GM23338 (cell line): ENCODE data around the gene BAX. TPM values are rescaled to one million over a fixed set of nuclear protein-coding genes. Genes with fewer than 3 reads are reported as not detected.

ENCODE experiments used
- ATAC-seq: fragments of 200-7000 bp; cut with Tn5 transposase; 3 replicates; pipeline ENCODE4 v1.9.1; 2020
- DNase-seq: peaks from one replicate; pipeline ENCODE4 v3.0.0-alpha.2; 2015; ENCODE audit warnings: low spot score
- H2AFZ ChIP-seq: fragments of 200-600 bp; sonication (generic); 2 replicates; pipeline ENCODE4 v1.8.0; 2016; ENCODE audit warnings: antibody characterized with exemption, mild to moderate bottlenecking, moderate library complexity
- H3F3A ChIP-seq: fragments of 200-600 bp; sonication (generic); replicated peaks from 2 replicates; pipeline ENCODE4 v1.8.0; 2017; ENCODE audit warnings: antibody characterized with exemption, mixed run types, low read depth
- H3K27ac ChIP-seq: fragments of 200-600 bp; sonication (generic); 2 replicates; pipeline ENCODE4 v1.6.1; 2016; ENCODE audit warnings: low read depth
- H3K27me3 ChIP-seq: fragments of 200-600 bp; sonication (generic); 2 replicates; pipeline ENCODE4 v1.8.0; 2016; ENCODE audit warnings: mild to moderate bottlenecking, mixed run types, moderate library complexity; ENCODE audit not compliant: insufficient read depth
- H3K36me3 ChIP-seq: fragments of 200-600 bp; sonication (generic); 2 replicates; pipeline ENCODE4 v1.8.0; 2016; ENCODE audit warnings: mild to moderate bottlenecking; ENCODE audit not compliant: insufficient read depth
- H3K4me1 ChIP-seq: fragments of 200-600 bp; sonication (generic); 2 replicates; pipeline ENCODE4 v1.8.0; 2016; ENCODE audit warnings: mild to moderate bottlenecking, moderate library complexity; ENCODE audit not compliant: insufficient read depth
- H3K4me2 ChIP-seq: fragments of 200-600 bp; sonication (generic); 2 replicates; pipeline ENCODE4 v1.7.1; 2017; ENCODE audit warnings: mixed run types
- H3K4me3 ChIP-seq: fragments of 200-600 bp; sonication (generic); 2 replicates; pipeline ENCODE4 v1.6.1; 2016; ENCODE audit warnings: mixed run types
- H3K79me2 ChIP-seq: fragments of 200-600 bp; sonication (generic); replicated peaks from 2 replicates; pipeline ENCODE4 v1.8.0; 2017; ENCODE audit warnings: mild to moderate bottlenecking; ENCODE audit not compliant: insufficient read depth
- H3K9me2 ChIP-seq: fragments of 200-600 bp; sonication (generic); 2 replicates; pipeline ENCODE4 v1.8.0; 2017; ENCODE audit not compliant: insufficient read depth
- H4K20me1 ChIP-seq: fragments of 200-600 bp; sonication (generic); replicated peaks from 2 replicates; pipeline ENCODE4 v1.8.0; 2017; ENCODE audit warnings: mild to moderate bottlenecking; ENCODE audit not compliant: insufficient read depth
- H3K27ac Mint-ChIP-seq: 2 replicates; pipeline ENCODE4 v1.8.0; 2020; ENCODE audit warnings: inconsistent platforms, mild to moderate bottlenecking, moderate library complexity, mixed read lengths
- H3K27me3 Mint-ChIP-seq: 3 replicates; pipeline ENCODE4 v1.8.0; 2022; ENCODE audit warnings: low read depth, mild to moderate bottlenecking, moderate library complexity, mixed read lengths, inconsistent platforms; ENCODE audit not compliant: insufficient read depth, poor library complexity
- H3K36me3 Mint-ChIP-seq: 3 replicates; pipeline ENCODE4 v1.8.0; 2021; ENCODE audit warnings: low read depth, mild to moderate bottlenecking, inconsistent platforms, moderate library complexity, mixed read lengths
- H3K4me1 Mint-ChIP-seq: 3 replicates; pipeline ENCODE4 v1.8.0; 2020; ENCODE audit warnings: mild to moderate bottlenecking, inconsistent platforms, mixed read lengths
- H3K4me3 Mint-ChIP-seq: 3 replicates; pipeline ENCODE4 v1.8.0; 2021; ENCODE audit warnings: moderate library complexity, mild to moderate bottlenecking, inconsistent platforms, mixed read lengths
- H3K9me3 Mint-ChIP-seq: 3 replicates; pipeline ENCODE4 v1.8.0; 2020; ENCODE audit warnings: moderate library complexity, mild to moderate bottlenecking, inconsistent platforms, mixed read lengths
- CREB1 ChIP-seq: fragments of 250-450 bp; sonication (Bioruptor Pico); IDR thresholded peaks from 2 replicates; pipeline ENCODE4 v1.5.0; 2020; ENCODE audit warnings: low read depth, mild to moderate bottlenecking, moderate library complexity
- POLR2AphosphoS5 ChIP-seq: IDR thresholded peaks from 2 replicates; pipeline ENCODE4 v1.6.1; 2016; ENCODE audit warnings: antibody characterized with exemption, low read depth
- polyA plus RNA-seq: library from polyadenylated mRNA; unstranded; fragments of >200 nt; fragmentation: Nextera tagmentation; extraction: Ambion mirVana; gene quantifications from 2 replicates; pipeline ENCODE4 v1.2.1, GENCODE V29; 2016
- total RNA-seq: library from RNA; depleted of rRNA; stranded (reverse); fragments of >200 nt; shearing (Covaris generic); gene quantifications from 2 replicates; pipeline ENCODE4 v1.2.3, GENCODE V29; 2014
- TF ChIP-seq, protein P1 (sequence below): IDR thresholded peaks from one replicate; pipeline ENCODE4 v1.6.1; 2018; ENCODE audit warnings: antibody characterized with exemption; ENCODE audit not compliant: unreplicated experiment
- TF ChIP-seq, protein P2 (sequence below), 2 experiments: fragments of 200-600 bp in 1 of 2; sonication (generic) in 1 of 2; conservative IDR thresholded peaks; 2 replicates each; pipeline versions ENCODE4 v1.5.1 to v1.6.1; 2016 to 2017; ENCODE audit warnings: antibody characterized with exemption in 2 of 2, low read depth in 2 of 2, mild to moderate bottlenecking in 2 of 2, moderate library complexity in 1 of 2

BAX gene
- total and polyA plus RNA-seq, 2 experiments from 2014 or later, result 179 to 261 TPM

DNA sequence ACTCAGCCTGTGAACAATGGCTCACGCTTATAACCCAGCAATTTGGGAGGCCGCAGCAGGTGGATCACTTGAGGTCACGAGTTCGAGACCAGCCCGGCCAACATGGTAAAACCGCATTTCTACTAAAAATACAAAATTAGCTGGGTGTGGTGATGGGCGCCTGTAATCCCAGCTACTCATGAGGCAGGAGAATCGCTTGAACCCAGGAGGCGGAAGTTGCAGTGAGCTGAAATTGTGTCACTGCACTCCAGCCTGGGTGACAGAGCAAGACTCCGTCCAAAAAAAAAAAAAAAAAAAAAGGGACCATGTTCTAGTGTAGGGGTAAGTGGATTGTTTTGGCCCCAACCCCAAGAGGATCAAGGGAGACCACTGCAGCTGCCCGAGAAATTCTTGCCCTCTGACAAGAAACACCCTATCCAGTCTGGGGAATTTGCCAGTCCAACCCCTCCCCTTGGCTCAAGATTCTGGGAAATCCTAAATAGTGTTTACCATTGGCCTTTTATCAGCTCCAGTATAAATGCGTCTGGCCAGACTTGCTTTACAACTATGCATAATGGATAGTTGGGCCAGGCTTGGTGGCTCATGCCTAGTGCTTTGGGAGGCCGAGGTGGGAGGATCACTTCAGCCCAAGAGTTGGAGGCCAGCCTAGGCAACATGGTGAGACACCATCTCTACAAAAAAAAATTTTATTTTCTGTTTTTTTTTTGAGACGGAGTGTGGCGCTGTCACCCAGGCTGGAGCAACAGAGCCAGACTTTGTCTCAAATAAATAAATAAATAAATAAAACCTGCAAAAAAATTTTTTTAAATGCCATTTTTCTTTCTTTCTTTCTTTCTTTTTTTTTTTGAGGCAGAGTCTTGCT, 26.3 kb upstream of the BAX start (continued):
- TF ChIP-seq, protein P1, sequence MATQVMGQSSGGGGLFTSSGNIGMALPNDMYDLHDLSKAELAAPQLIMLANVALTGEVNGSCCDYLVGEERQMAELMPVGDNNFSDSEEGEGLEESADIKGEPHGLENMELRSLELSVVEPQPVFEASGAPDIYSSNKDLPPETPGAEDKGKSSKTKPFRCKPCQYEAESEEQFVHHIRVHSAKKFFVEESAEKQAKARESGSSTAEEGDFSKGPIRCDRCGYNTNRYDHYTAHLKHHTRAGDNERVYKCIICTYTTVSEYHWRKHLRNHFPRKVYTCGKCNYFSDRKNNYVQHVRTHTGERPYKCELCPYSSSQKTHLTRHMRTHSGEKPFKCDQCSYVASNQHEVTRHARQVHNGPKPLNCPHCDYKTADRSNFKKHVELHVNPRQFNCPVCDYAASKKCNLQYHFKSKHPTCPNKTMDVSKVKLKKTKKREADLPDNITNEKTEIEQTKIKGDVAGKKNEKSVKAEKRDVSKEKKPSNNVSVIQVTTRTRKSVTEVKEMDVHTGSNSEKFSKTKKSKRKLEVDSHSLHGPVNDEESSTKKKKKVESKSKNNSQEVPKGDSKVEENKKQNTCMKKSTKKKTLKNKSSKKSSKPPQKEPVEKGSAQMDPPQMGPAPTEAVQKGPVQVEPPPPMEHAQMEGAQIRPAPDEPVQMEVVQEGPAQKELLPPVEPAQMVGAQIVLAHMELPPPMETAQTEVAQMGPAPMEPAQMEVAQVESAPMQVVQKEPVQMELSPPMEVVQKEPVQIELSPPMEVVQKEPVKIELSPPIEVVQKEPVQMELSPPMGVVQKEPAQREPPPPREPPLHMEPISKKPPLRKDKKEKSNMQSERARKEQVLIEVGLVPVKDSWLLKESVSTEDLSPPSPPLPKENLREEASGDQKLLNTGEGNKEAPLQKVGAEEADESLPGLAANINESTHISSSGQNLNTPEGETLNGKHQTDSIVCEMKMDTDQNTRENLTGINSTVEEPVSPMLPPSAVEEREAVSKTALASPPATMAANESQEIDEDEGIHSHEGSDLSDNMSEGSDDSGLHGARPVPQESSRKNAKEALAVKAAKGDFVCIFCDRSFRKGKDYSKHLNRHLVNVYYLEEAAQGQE, result no peak
- TF ChIP-seq, protein P2, sequence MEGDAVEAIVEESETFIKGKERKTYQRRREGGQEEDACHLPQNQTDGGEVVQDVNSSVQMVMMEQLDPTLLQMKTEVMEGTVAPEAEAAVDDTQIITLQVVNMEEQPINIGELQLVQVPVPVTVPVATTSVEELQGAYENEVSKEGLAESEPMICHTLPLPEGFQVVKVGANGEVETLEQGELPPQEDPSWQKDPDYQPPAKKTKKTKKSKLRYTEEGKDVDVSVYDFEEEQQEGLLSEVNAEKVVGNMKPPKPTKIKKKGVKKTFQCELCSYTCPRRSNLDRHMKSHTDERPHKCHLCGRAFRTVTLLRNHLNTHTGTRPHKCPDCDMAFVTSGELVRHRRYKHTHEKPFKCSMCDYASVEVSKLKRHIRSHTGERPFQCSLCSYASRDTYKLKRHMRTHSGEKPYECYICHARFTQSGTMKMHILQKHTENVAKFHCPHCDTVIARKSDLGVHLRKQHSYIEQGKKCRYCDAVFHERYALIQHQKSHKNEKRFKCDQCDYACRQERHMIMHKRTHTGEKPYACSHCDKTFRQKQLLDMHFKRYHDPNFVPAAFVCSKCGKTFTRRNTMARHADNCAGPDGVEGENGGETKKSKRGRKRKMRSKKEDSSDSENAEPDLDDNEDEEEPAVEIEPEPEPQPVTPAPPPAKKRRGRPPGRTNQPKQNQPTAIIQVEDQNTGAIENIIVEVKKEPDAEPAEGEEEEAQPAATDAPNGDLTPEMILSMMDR (conservative IDR thresholded peaks at IDR 0.05; ENCODE audit: low read depth in 2 of 2), result no peak

DNA sequence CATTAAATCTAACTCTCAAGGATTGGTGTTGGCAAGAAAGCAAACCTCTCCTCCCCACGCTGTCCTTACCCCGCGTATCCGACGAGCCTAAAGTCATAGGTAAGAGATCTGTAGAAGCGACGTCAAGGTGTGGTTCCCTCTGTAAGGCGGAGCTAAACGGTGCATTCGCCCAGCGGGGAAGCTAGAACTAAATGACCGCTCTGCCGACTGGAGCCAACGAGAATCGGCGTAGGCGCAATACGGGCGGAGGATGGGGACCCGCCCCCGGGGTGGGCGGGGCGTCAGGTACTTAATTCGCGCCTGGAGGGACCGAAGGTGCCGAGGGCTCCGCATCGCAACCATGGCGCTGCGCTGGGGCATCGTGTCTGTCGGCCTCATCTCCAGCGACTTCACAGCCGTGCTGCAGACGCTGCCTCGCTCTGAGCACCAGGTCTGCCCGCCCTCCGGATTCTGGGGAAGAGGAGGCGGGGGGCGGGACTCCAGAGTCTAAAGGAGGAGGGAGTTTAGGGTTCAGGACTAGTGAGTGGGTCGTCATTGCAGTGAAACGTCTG, 21.2 kb upstream of the BAX start, which contains the start of gene DHDH:
DHDH (plus strand) TSS at position 318 of the 551 bp plus-strand sequence; CDS start at position 341, 23 bp downstream.
- DNase-seq (peak; percentile 100), ATAC-seq (peak; percentile 95)
- peaks cover 27% of the 10 kb centered on the region for H3K27me3 Mint-ChIP-seq
- H3K4me1 Mint-ChIP-seq, result peaks cover 14% of the 10 kb centered on the region
- TF ChIP-seq, protein P2 (conservative IDR thresholded peaks at IDR 0.05; ENCODE audit: low read depth in 2 of 2), result no peak
- TF ChIP-seq POLR2AphosphoS5 (peak; percentile 88), CREB1 (CRISPR knock-in tag) (peak; percentile 65)
- no peaks in the 10 kb centered on the region; the same call in 2 of the 3 replicates for H3K9me3 Mint-ChIP-seq
- peak within 1 kb of the TSS; percentile 82 for H3K4me3 Mint-ChIP-seq
- Histone ChIP-seq H3K4me2 (peak within 1 kb of the TSS; percentile 78), H3K36me3 (no peaks in the 10 kb centered on the region), H3K27ac (no peak within 1 kb of the TSS), H3K4me3 (peak within 1 kb of the TSS; percentile 54), H3K79me2 (no peaks in the 10 kb centered on the region), H3K4me1 (peaks cover 16% of the 10 kb centered on the region), H2AFZ (peak within 1 kb of the TSS; percentile 87), H4K20me1 (no peaks in the 10 kb centered on the region), H3K27me3 (peaks cover 33% of the 10 kb centered on the region), H3K9me2 (no peaks in the 10 kb centered on the region), H3F3A (peaks cover 11% of the 10 kb centered on the region; the same call in 1 of the 2 replicates)
- H3K36me3 Mint-ChIP-seq, result no peaks in the 10 kb centered on the region
- H3K27ac Mint-ChIP-seq, result peak within 1 kb of the TSS; percentile 45
